Thoracic aorta endothelial cell (primary cell): ENCODE results near the gene DMAC2. TPM values are rescaled to one million over a fixed set of nuclear protein-coding genes. Genes with fewer than 3 reads are reported as not detected.

ENCODE experiments used
- small RNA-seq: library from RNA; depleted of rRNA; stranded (forward); fragments of <200 nt; gene quantifications from one replicate; pipeline ENCODE3, GENCODE V24; 2012
- total RNA-seq: library from RNA; depleted of rRNA; stranded (reverse); fragments of >200 nt; gene quantifications from 2 replicates; pipeline ENCODE4 v1.2.3, GENCODE V29; 2012

Gene DMAC2
- total RNA-seq: 48.8 and 59.0 TPM in 2 replicates

DNA sequence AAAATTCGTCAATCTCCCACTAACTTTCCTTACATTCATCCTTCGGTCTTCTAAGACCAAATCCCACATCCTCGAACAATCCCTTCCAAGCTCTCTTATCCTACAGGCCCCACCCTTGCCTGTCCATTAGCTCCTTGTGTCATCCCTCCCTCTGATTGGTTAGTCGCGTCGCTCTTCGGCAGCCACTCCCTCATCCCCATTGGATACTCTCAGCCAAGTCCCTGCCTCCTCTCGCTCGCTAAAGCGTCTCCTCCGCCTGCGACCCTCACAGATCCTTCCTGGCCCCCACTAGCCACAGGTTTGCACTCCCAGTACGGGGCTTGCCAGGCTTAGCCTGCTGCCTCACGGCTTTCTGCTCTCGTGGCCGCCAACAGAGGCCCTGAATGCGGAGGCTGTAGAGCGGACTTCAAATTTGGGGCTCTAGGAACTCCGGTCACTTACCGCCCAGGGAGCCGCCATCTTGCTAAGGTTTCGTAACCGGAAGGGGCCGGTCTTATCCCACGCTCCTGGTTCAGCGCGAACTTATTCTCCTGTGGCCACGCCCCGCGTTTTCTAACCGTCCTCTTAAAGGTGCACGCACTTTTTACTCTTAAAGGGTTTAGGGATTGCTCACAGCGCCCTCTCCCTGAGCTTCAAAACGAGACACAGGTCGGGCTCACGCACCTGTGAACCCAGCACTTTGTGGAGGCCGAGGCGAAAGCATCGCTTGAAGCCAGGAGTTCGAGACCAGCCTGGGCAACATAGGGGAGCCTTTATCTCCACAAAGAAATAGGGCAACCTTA, at the start of gene DMAC2:
DMAC2 (minus strand) TSS at position 472 of the 782 bp plus-strand sequence; CDS start at position 459, 13 bp downstream.

DNA sequence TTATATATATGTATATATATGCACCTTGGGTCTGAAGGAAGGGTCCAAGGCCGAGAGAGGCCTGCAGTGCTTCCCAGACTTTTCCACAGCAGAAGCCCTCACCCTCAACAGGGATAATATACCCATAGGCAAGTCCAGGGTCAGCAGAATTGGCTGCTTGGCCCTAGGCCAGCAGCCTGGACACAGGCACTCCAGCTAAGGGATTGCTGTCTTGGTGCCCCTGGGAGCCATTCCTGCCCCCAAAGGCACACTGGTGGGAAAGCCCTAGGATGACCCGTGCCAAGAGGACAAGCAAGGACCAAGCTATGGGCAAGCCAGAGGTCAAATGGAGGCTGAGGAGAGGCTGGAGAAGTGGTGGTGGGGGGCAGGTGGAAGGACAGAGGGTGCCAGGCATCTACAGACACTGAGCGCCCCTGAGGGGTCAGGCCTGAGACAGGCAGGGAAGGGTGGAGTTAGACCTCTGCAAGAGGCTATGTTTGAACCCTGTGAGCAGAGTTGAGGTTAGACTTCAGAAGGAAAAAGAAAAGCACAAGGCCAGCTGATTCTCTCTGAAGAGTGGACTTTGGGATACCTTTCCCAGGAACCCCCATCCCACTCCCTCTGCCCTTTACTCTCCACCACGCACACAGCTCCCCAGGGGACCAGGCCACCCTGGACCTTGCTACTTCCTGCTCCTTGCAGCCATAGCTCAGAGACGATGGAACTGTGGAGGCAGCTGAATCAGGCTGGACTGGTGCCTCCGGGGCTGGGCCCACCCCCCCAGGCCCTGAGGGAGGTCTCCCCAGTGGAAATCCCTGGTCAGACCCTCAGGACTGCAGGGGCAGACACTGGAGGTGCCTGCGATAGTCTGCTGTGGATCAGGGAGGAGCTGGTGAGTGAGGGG, 3.0 kb upstream of the DMAC2 start, which contains the start of gene ERICH4:
ERICH4 (plus strand) TSS at position 684 of the 883 bp plus-strand sequence; CDS start at position 698, 14 bp downstream.

DNA sequence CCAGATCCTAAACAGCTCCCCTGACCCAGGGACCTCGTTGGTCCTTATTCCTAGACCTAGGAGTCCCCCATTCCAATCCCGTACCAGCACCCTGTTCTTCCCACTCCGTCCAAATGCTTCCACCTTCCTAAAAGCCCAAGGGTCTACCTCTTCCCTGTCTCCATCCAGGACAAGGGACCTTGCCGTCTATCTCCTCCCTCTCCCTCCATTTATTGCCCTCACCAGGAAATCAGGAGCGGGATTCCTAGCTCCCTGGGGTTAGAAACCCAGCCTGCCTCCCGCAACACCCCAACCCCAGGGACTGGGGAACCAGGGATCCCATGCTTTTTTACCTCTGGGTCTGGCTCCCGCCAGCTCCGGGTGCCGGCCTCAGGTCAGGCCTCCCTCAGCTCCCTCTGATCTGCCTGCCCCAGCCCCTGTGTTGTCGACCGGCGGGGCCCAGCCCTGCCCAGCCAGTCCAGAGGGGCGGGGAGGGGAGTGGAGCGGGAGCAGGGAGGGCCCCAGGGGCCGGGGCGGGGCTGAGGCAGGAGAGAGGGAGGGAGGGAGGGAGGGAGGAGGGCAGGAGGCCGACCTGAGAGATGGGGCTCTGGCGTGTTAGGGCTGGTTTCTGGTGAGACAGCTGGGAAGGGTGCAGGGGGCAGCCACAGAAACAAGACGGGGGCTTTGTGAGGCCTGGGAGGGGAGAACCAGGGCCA, 12.6 kb downstream of the DMAC2 start, which contains the start of gene B3GNT8:
B3GNT8 (minus strand) TSS at position 423 of the 695 bp plus-strand sequence. CDS start 596 bp downstream, outside the sequence.

DNA sequence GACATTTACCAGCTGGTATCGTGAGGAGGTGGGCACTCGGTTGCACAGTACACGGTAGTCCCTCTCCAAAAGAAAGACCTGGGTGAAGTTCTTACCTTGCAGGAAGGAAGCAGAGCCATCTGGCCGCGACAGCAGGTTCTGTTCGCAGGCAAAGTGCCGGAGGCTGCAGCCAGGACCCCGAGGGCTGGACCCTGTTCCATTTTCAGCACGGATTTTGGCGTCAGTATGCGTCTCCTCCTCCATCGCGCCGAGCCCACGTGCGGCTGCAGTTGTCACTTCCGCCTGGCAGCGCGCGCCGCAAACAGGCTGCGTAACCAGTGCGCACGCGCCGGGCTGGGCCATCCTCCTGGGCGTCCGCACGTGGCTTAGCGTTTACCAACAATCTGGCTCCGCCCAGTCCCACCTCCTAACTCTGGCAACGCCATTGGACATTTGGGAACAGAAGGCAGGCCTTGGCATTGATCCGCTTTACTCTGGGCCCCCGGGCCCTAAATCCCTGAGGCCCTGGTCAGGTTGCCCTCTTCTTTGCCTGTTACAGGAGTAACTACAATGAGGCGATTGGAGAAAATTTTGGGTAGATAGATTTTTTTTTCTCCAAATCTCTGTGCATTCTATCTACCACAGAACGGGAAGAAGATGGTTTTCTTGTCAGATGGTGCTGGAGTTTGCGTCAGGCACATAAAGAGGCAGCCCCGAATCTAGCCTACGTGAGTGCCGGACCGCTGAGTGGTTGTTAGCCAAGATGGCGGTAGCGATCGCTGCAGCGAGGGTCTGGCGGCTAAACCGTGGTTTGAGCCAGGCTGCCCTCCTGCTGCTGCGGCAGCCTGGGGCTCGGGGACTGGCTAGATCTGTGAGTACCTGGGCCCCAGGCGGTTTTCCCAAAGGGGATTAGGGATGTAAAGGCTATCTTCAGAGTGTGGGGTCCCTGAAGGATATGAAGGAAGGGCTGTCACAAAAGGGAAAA, 42.3 kb downstream of the DMAC2 start, which contains the start of the genes BCKDHA and EXOSC5:
BCKDHA (plus strand) TSS at position 733 of the 964 bp plus-strand sequence; CDS start at position 743, 10 bp downstream.
EXOSC5 (minus strand) TSS at position 274 of the 964 bp plus-strand sequence; CDS start at position 243, 31 bp downstream.

Small RNA genes lying within 50 kb of the gene (small RNA-seq; reads per million reads assigned to genes)
- gene RF00017: not detected

Other genes with a start within 250 kb of the DMAC2 start
- 0.22 and 0.93 TPM in 2 replicates for gene CYP2S1, start 246.7 kb downstream of the DMAC2 start, total RNA-seq
- gene AXL, start 220.7 kb downstream of the DMAC2 start, total RNA-seq: 228 and 242 TPM in 2 replicates
- 174 and 211 TPM in 2 replicates for gene HNRNPUL1, start 175.5 kb downstream of the DMAC2 start, total RNA-seq
- gene CCDC97, start 129.7 kb downstream of the DMAC2 start, total RNA-seq: 8.0 and 11.1 TPM in 2 replicates
- 44.5 and 45.9 TPM in 2 replicates for gene TGFB1, start 86.0 kb downstream of the DMAC2 start, total RNA-seq
- gene B9D2, start 75.8 kb downstream of the DMAC2 start, total RNA-seq: 4.1 and 4.4 TPM in 2 replicates
- 4.5 and 6.1 TPM in 2 replicates for gene TMEM91, start 63.4 kb downstream of the DMAC2 start, total RNA-seq
- 16.0 and 18.6 TPM in 2 replicates for gene EXOSC5, start 42.6 kb downstream of the DMAC2 start, total RNA-seq
- 28.2 and 36.3 TPM in 2 replicates for gene BCKDHA, start 42.1 kb downstream of the DMAC2 start, total RNA-seq
- 3.6 and 5.0 TPM in 2 replicates for gene B3GNT8, start 12.5 kb downstream of the DMAC2 start, total RNA-seq
- gene ERICH4, start 3.2 kb upstream of the DMAC2 start, total RNA-seq: not detected in 2 replicates
- gene CEACAM21, start 136.3 kb upstream of the DMAC2 start, total RNA-seq: 0.27 and 0.93 TPM in 2 replicates
- not detected in 2 replicates for gene CEACAM4, start 187.2 kb upstream of the DMAC2 start, total RNA-seq
- not detected in 2 replicates for gene CEACAM7, start 248.4 kb upstream of the DMAC2 start, total RNA-seq